Astrocyte (in vitro differentiated cells and primary cell): ENCODE data around the gene FAM3C.

Experiments
- EZH2 ChIP-seq: IDR thresholded peaks from 2 replicates; pipeline ENCODE4 v1.6.1; 2012; ENCODE audit warnings: mild to moderate bottlenecking, low read length, inconsistent platforms; ENCODE audit not compliant: insufficient read depth
- TF ChIP-seq, protein P1 (sequence below): IDR thresholded peaks from 2 replicates; pipeline ENCODE4 v1.5.1; 2011; ENCODE audit warnings: low read depth, mild to moderate bottlenecking, inconsistent platforms, low read length, moderate library complexity; ENCODE audit not compliant: insufficient read depth

GRCh38 chr7:121372376-121373010 is 23.6 kb downstream of the FAM3C start:
- TF ChIP-seq, protein P1, sequence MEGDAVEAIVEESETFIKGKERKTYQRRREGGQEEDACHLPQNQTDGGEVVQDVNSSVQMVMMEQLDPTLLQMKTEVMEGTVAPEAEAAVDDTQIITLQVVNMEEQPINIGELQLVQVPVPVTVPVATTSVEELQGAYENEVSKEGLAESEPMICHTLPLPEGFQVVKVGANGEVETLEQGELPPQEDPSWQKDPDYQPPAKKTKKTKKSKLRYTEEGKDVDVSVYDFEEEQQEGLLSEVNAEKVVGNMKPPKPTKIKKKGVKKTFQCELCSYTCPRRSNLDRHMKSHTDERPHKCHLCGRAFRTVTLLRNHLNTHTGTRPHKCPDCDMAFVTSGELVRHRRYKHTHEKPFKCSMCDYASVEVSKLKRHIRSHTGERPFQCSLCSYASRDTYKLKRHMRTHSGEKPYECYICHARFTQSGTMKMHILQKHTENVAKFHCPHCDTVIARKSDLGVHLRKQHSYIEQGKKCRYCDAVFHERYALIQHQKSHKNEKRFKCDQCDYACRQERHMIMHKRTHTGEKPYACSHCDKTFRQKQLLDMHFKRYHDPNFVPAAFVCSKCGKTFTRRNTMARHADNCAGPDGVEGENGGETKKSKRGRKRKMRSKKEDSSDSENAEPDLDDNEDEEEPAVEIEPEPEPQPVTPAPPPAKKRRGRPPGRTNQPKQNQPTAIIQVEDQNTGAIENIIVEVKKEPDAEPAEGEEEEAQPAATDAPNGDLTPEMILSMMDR: no peak
- TF ChIP-seq EZH2: no peak
